ENCODE results near the gene NR1H3.

Gene NR1H3

GRCh38 chr11:47244448-47245350 is 13.1 kb upstream of the NR1H3 start:
- DNase-seq = no peak

- DNase-seq = no peak
Observed at GRCh38 chr11:47245611-47246357, 12.0 kb upstream of the NR1H3 start.

- DNase-seq = no peak
Observed at GRCh38 chr11:47247502-47247901, 10.3 kb upstream of the NR1H3 start.

GRCh38 chr11:47248304-47248663 is 9.5 kb upstream of the NR1H3 start:
- no peak for DNase-seq

- peak; percentile 82 to 83 for DNase-seq
Observed at GRCh38 chr11:47248664-47249377, 9.0 kb upstream of the NR1H3 start, which contains the start of gene ACP2. TSS of gene ACP2 (minus strand) at chr11:47248814. CDS start at chr11:47248789, 25 bp downstream.

- DNase-seq = no peak
Observed at GRCh38 chr11:47249378-47249715, 8.4 kb upstream of the NR1H3 start.

- DNase-seq = no peak
Observed at GRCh38 chr11:47251751-47252150, 6.0 kb upstream of the NR1H3 start.

GRCh38 chr11:47253660-47254059 is 4.1 kb upstream of the NR1H3 start:
- no peak for DNase-seq

- DNase-seq = no peak
Observed at GRCh38 chr11:47254386-47254785, 3.4 kb upstream of the NR1H3 start.

- DNase-seq = no peak
Observed at GRCh38 chr11:47256374-47256773, 1.4 kb upstream of the NR1H3 start.

GRCh38 chr11:47257177-47257516 is 649 bp upstream of the NR1H3 start:
- DNase-seq = no peak

- DNase-seq = no peak
Observed at GRCh38 chr11:47258317-47258902, 614 bp downstream of the NR1H3 start.

- peak; percentile 36 to 41 for DNase-seq
Observed at GRCh38 chr11:47259232-47259977, 1.6 kb downstream of the NR1H3 start.

- no peak for DNase-seq
Observed at GRCh38 chr11:47260366-47260765, 2.6 kb downstream of the NR1H3 start.

- DNase-seq = no peak
Observed at GRCh38 chr11:47261291-47261800, 3.5 kb downstream of the NR1H3 start.

GRCh38 chr11:47264119-47264518 is 6.3 kb downstream of the NR1H3 start:
- DNase-seq = no peak

- DNase-seq = no peak
Observed at GRCh38 chr11:47264521-47264920, 6.7 kb downstream of the NR1H3 start.

- no peak for DNase-seq
Observed at GRCh38 chr11:47267876-47268275, 10.1 kb downstream of the NR1H3 start.

GRCh38 chr11:47268448-47269001 is 10.7 kb downstream of the NR1H3 start:
- no peak for DNase-seq

- peak; percentile 73 to 79 for DNase-seq
Observed at GRCh38 chr11:47269002-47269828, 11.4 kb downstream of the NR1H3 start.

GRCh38 chr11:47269829-47270305 is 12.1 kb downstream of the NR1H3 start, which contains the start of gene MADD:
TSS of gene MADD (plus strand) at chr11:47270133.
- peak; percentile 81 to 86 for DNase-seq
